Activated B cell treated with CpG ODN at 0.5 μM for 24 hours (primary cell): ENCODE measurements around the gene ANO2. TPM values are rescaled to one million over a fixed set of nuclear protein-coding genes. Genes with fewer than 3 reads are reported as not detected.

Experiments used
- ATAC-seq: fragments of 200-7000 bp; cut with Tn5 transposase; one replicate; pipeline ENCODE4 v1.10.0; 2021; ENCODE audit warnings: low read depth, mild to moderate bottlenecking, moderate library complexity
- CTCF ChIA-PET: fragments of 350-600 bp; sonication (Branson Sonifier 250); formaldehyde crosslinking; loops from one replicate; lab custom pipeline; 2021; ENCODE audit warnings: antibody characterized with exemption; lab: Charles Lee
- POLR2A ChIA-PET: fragments of 350-600 bp; sonication (Branson Sonifier 250); formaldehyde crosslinking; loops from one replicate; lab custom pipeline; 2021; ENCODE audit warnings: antibody characterized with exemption; lab: Charles Lee
- DNase-seq: peaks from one replicate; pipeline ENCODE4 v3.0.0; 2022
- H3K27ac Mint-ChIP-seq: one replicate; pipeline ENCODE4 v1.8.0; 2020; ENCODE audit warnings: mixed read lengths
- H3K27me3 Mint-ChIP-seq: one replicate; pipeline ENCODE4 v1.8.0; 2021; ENCODE audit warnings: mixed read lengths
- H3K36me3 Mint-ChIP-seq: one replicate; pipeline ENCODE4 v1.8.0; 2021; ENCODE audit warnings: low read depth, mixed read lengths
- H3K4me1 Mint-ChIP-seq: one replicate; pipeline ENCODE4 v1.8.0; 2021; ENCODE audit warnings: mixed read lengths
- H3K4me3 Mint-ChIP-seq: one replicate; pipeline ENCODE4 v1.8.0; 2020; ENCODE audit warnings: mild to moderate bottlenecking, mixed read lengths
- H3K9me3 Mint-ChIP-seq: one replicate; pipeline ENCODE4 v1.8.0; 2020; ENCODE audit warnings: mixed read lengths
- CTCF ChIP-seq: fragments of 200-600 bp; IDR thresholded peaks from one replicate; pipeline ENCODE4 v1.8.0; 2022; ENCODE audit warnings: antibody characterized with exemption, mild to moderate bottlenecking
- intact Hi-C: fragments of 100-400 bp; cut with micrococcal nuclease; formaldehyde crosslinking; loops from one replicate; pipeline ENCODE4 v1.15.1; 2024
- total RNA-seq: library from RNA; stranded (reverse); gene quantifications from 2 replicates; pipeline ENCODE4 v1.2.3, GENCODE V29; 2022

ANO2 gene
- total RNA-seq, 1 donor from 2014 or later = not detected

- H3K27me3 Mint-ChIP-seq = no peaks in the 10 kb centered on the region
Observed at GRCh38 chr12:5778821-5779220, 166.2 kb downstream of the ANO2 start.

GRCh38 chr12:5777451-5777850, 167.6 kb downstream of the ANO2 start:
- TF ChIP-seq CTCF = no peak
- H3K27ac Mint-ChIP-seq = no peak overlapping the region
- H3K27me3 Mint-ChIP-seq = no peaks in the 10 kb centered on the region
- H3K36me3 Mint-ChIP-seq = no peaks in the 10 kb centered on the region
- no peak for DNase-seq
- intact Hi-C loops = no loop called here
- CTCF ChIA-PET = no interaction called here
- H3K9me3 Mint-ChIP-seq = no peaks in the 10 kb centered on the region
- POLR2A ChIA-PET = no interaction called here
- ATAC-seq = no peak
- no peak overlapping the region for H3K4me3 Mint-ChIP-seq
- H3K4me1 Mint-ChIP-seq = no peaks in the 10 kb centered on the region

More at GRCh38 chr12:5778821-5779220, 166.2 kb downstream of the ANO2 start:
- intact Hi-C loops = no loop called here
- CTCF ChIA-PET = no interaction called here
- DNase-seq (no peak), ATAC-seq (no peak)
- Mint-ChIP-seq H3K27ac (no peak overlapping the region), H3K9me3 (no peaks in the 10 kb centered on the region), H3K36me3 (no peaks in the 10 kb centered on the region), H3K4me3 (no peak overlapping the region), H3K4me1 (no peaks in the 10 kb centered on the region)
- POLR2A ChIA-PET = no interaction called here
- TF ChIP-seq CTCF = no peak

- Mint-ChIP-seq H3K27ac (no peak overlapping the region), H3K4me3 (no peak overlapping the region), H3K36me3 (no peaks in the 10 kb centered on the region), H3K27me3 (no peaks in the 10 kb centered on the region), H3K4me1 (no peaks in the 10 kb centered on the region), H3K9me3 (no peaks in the 10 kb centered on the region)
- no peak for TF ChIP-seq CTCF
- ATAC-seq (no peak), DNase-seq (no peak)
- CTCF ChIA-PET = no interaction called here
- intact Hi-C loops = no loop called here
- POLR2A ChIA-PET = no interaction called here
Observed at GRCh38 chr12:5776091-5776490, 169.0 kb downstream of the ANO2 start.

GRCh38 chr12:5773550-5773949, 171.5 kb downstream of the ANO2 start:
- ATAC-seq = no peak
- ChIA-PET POLR2A (no interaction called here), CTCF (no interaction called here)
- Mint-ChIP-seq H3K27me3 (no peaks in the 10 kb centered on the region), H3K27ac (no peak overlapping the region), H3K4me3 (no peak overlapping the region), H3K36me3 (no peaks in the 10 kb centered on the region), H3K4me1 (no peaks in the 10 kb centered on the region), H3K9me3 (no peaks in the 10 kb centered on the region)
- no peak for DNase-seq
- intact Hi-C loops = no loop called here
- no peak for TF ChIP-seq CTCF

GRCh38 chr12:5771756-5772155, 173.3 kb downstream of the ANO2 start:
- Mint-ChIP-seq H3K9me3 (no peaks in the 10 kb centered on the region), H3K36me3 (no peaks in the 10 kb centered on the region), H3K27ac (no peak overlapping the region), H3K27me3 (no peaks in the 10 kb centered on the region), H3K4me3 (no peak overlapping the region), H3K4me1 (no peaks in the 10 kb centered on the region)
- intact Hi-C loops = no loop called here
- ChIA-PET POLR2A (no interaction called here), CTCF (no interaction called here)
- ATAC-seq (no peak), DNase-seq (no peak)
- no peak for TF ChIP-seq CTCF
